Fibroblast of mammary gland (primary cell): ENCODE data around the gene NMBR.
"Not testable (repeated sequence)": the region's sequence is repeated elsewhere in the genome, so short reads cannot be mapped to it uniquely, and the experiment has no call there.

Source experiments
- DNase-seq: peaks from one replicate; pipeline ENCODE4 v3.0.0-alpha.2; 2010; ENCODE audit warnings: low read depth
- H3K4me3 ChIP-seq: 2 replicates; pipeline ENCODE4 v1.5.1; 2011; ENCODE audit warnings: low read depth, mild to moderate bottlenecking, low read length, moderate library complexity; ENCODE audit not compliant: control insufficient read depth
- TF ChIP-seq, protein P1 (sequence below): conservative IDR thresholded peaks from 2 replicates; pipeline ENCODE4 v1.5.1; 2011; ENCODE audit warnings: low read depth, low read length, inconsistent platforms; ENCODE audit not compliant: control insufficient read depth, insufficient read depth

The NMBR gene

DNA sequence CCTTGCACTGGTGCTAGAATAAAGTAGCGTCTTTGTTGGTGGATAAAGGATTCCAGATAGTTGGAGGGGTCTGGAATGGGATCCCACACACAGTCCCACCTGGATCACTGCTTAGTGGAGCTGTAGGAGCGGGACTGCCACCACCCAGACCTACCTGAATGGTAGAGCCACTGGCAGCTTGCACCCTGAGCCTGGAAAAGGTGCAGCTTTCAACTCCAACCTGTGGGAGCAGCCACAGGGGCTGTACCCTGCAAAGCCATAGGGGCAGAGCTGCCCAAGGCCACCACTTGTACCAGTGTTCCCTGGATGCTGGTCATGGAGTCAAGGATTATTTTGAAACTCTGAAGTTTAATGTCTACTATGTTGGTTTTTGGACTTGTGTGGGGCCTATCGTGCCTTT, 27.1 kb upstream of the NMBR start:
- no peak overlapping the region for H3K4me3 ChIP-seq
- TF ChIP-seq, protein P1, sequence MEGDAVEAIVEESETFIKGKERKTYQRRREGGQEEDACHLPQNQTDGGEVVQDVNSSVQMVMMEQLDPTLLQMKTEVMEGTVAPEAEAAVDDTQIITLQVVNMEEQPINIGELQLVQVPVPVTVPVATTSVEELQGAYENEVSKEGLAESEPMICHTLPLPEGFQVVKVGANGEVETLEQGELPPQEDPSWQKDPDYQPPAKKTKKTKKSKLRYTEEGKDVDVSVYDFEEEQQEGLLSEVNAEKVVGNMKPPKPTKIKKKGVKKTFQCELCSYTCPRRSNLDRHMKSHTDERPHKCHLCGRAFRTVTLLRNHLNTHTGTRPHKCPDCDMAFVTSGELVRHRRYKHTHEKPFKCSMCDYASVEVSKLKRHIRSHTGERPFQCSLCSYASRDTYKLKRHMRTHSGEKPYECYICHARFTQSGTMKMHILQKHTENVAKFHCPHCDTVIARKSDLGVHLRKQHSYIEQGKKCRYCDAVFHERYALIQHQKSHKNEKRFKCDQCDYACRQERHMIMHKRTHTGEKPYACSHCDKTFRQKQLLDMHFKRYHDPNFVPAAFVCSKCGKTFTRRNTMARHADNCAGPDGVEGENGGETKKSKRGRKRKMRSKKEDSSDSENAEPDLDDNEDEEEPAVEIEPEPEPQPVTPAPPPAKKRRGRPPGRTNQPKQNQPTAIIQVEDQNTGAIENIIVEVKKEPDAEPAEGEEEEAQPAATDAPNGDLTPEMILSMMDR: no peak
- DNase-seq: no peak

DNA sequence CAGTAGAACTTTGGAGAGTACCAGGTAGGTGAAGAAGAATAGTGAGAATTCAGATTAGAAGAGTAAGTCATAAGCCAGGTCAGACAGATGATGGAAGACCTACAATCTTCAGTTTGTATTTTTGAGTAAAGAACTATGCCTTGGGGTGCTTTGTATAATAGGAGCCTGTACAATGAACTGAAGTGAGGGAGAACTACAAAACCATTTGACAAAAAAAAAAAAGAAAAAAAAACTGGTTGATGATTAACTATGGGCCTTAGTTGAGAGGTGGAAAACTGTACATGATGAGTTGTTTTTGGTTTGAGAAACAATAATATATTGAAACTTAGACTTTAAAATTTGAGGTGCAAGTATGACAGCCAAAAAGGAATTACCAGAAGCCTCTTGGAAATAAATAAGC, 25.8 kb upstream of the NMBR start:
- TF ChIP-seq, protein P1: no peak
- no peak for DNase-seq
- no peak overlapping the region for H3K4me3 ChIP-seq

DNA sequence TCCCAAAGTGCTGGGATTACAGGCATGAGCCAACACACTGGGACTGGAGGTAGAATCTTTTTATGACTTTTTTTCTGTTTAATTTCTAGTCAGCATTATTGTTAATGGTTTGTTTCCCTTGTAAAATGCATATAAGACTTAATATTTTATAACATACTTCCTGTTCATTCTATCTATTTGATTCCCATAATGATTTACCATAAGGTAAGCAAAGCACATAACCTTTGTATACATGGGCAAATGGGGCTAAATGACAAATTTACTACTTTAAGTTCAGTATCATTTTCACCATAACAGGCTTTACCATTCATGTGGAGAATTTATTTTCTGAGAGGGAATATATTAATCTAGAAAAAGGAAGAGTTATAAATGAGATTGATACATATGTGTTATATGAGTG, 24.4 kb upstream of the NMBR start:
- H3K4me3 ChIP-seq: no peak overlapping the region
- no peak for DNase-seq

DNA sequence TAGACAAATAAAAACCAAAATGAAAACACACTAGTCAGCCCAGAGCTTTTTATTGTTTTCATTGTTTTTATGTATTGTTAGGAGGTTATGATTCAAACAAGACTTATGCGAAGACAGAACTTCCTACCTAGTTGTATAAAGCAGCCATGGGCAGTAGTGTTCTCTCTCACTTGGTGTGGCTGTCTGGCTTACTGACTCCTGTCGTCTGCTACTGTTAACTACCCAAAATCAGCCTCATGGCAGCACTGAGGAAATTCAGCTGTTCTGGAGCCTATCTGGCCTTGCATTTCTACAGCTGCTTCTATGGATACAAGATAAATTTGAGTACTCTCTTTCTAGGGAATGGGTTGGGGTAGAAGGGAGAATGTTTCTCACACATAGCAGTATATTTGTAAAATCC, 20.6 kb upstream of the NMBR start:
- DNase-seq: no peak
- TF ChIP-seq, protein P1: no peak
- H3K4me3 ChIP-seq: no peak overlapping the region

More for the DNA sequence above, 24.4 kb upstream of the NMBR start:
- TF ChIP-seq, protein P1: no peak

DNA sequence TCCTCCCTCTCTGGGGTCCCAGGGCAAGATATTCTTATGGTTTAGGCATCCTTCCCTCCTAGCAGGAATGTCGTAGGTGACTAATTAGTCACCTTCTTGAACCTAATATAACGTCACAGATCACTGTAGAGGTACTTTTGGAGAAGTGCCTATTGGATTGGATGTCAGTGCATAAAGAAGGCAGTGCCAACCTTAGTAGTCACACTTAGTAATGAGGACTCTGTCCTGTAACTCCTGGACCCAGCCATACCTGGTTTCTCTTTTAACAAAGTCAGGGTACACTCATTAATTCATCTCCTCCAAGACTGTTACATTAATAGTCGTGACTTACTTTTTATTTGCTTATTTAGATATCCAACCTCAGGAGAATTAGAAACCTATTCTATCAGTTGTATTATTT, 20.1 kb upstream of the NMBR start:
- TF ChIP-seq, protein P1: no peak
- no peak overlapping the region for H3K4me3 ChIP-seq
- no peak for DNase-seq

DNA sequence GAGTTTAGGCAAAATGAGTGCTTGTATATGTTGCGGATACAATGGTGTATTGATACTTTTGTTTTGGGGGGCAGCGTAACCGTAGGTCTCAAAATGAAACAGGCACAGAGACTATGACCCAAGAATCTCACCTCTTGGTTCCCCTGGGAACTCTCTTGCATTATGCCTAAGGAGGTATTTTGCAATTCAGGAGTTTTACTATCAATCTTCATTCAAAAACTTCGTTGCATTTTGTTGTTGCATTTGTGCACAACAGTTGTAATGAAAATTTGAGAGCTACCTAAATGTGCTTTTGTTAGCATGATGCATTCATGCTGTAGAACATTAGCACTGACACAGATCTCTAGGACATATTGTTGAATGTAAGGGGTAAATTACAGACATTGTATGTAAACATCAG, 18.3 kb upstream of the NMBR start:
- no peak overlapping the region for H3K4me3 ChIP-seq
- no peak for DNase-seq
- TF ChIP-seq, protein P1: no peak

DNA sequence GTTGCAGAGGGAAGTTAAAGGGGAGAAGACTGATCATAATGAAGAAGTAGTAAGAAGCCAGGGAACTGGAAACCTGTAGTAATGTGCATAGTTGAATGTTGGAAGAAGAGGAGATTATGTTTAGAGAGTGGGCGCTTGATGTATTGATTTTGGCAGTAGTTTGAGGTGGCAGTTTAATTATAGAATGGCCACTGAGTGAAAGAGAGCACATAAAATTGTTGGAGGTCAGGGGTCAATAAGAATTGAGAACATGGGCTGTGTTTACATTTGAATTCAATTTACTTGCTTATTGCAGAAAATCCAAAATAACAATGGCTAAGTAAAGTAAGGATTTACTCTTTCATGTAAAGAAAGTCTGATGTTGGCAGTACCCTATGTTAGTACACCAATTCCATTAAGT, 15.9 kb upstream of the NMBR start:
- TF ChIP-seq, protein P1: no peak
- no peak overlapping the region for H3K4me3 ChIP-seq
- no peak for DNase-seq

DNA sequence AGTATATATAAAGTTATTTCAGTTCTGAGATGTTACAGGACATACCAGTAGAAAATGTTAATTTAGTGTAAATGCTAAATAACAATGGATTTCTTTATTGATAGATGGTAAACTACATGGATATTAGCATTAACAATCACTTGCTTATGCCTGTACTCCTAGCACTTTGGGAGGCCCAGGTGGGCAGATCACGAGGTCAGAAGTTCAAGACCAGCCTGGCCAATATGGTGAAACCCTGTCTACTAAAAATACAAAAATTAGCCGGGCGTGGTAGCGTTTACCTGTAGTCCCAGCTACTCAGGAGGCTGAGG, 9.8 kb upstream of the NMBR start:
- H3K4me3 ChIP-seq, DNase-seq: not testable (repeated sequence)
